ENCODE measurements around the gene MVB12A.

MVB12A gene

DNA sequence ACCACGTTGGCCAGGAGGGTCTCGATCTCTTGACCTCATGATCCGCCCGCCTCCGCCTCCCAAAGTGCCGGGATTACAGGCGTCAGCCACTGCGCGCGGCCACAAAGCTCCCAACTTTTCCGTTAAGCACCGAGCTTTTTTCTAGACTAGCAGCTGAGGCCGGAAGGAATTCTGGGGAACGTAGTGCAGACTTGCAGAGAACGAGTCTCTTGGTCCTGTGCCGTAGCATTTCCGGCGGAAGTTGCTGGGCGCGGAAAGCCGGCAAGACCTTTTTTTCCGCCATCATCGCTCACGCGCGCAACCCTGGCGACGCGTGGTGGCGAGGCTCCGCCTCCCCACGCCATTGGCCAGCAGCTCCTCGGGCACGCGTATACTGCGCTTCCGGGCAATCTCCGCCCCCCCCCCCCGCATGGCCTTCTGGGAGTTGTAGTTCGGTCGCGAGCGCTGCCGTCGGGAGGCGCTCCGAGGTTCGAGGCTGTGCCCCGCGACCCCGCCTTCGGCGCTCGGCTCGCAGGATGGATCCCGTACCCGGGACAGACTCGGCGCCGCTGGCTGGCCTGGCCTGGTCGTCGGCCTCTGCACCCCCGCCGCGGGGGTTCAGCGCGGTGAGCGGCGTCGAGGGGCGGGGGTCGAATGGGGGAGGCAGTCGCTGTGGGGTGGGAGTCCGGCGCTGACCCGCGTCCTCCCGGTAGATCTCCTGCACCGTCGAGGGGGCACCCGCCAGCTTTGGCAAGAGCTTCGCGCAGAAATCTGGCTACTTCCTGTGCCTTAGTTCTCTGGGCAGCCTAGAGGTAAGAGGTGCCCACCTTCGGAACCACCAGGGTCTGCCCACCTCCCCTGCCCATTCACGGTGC, at the start of gene MVB12A:
Gene MVB12A, plus strand, starts transcription at position 427 of the 854 bp plus-strand sequence. Its CDS starts 89 bp downstream, at position 516.
- DNase-seq (ENCODE audit: low spot score) = peak; percentile 99

DNA sequence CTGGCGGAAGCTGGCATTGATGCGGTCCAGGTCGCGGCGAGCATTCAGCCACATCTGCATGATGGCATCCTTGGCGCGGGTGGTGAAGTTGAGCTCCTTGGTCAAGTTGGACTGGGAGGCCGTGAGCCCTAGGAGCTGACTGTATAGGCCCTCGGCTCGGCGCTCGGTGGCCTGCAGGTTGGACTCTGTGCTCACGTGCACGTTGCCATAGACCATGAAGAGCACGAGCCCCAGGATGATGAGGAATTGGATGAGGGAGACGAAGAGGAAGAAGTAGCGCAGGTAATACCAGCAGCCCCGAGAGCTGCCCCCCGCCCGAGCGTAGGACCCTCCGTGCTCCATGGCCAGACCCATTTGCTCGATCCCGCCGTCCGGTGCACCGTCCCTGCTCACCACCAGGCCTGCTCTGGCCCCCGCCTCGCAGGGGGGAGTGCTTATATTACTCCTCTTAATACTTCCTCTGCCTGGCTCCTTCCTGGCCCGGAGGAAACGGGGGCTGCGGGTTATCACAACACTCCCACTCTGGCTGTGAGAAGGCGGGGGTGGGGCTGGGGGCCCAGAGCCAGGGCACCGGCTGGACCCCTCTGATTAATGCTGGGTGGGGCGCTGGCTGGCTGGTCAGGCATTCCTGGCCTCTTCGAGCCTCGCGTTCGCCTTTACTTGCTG, 42.8 kb upstream of the MVB12A start, which contains the start of gene PLVAP:
Gene PLVAP, minus strand, starts transcription at position 408 of the 666 bp plus-strand sequence. Its CDS starts 54 bp downstream, at position 354.
- no peak for DNase-seq (ENCODE audit: low spot score)

DNA sequence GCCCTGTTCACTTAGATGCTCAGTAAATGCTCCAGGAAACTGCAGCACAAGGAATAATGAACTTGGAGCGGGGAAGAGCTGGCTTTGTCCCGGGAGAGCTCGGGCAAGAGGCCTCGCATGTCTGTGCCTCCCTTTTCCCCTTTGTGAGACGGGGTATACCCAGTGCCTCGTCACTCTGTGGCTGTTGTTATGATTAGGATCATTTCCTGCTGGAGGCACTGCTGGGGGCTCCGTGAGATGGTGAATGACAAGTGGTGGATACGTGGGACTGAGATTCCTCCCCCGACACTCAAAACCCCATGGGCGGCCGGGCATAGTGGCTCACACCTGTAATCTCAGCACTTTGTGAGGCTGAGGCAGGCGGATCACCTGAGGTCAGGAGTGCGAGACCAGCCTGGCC, 41.6 kb upstream of the MVB12A start:
- no peak for DNase-seq (ENCODE audit: low spot score)

DNA sequence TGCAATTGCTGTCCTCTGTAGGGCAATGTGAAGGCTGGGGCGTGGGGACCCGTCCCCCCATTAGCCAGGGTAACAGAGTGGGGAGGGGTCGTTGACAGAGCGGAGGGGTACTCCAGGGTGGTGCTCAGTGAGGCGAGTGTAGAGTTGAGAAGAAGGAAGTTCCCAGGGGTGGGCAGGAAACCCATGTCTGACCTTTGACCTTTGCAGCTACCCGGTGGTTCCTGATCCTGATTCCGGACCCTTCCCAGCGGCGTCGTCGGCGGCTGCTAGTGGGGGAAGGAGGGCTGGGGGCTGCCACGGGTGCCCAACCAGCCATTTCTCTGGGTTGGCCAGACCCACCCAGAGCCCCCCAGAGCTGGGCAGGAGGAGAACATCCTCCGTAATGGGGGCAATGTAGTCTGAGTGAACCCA, 40.6 kb upstream of the MVB12A start:
- DNase-seq (ENCODE audit: low spot score) = peak; percentile 75

DNA sequence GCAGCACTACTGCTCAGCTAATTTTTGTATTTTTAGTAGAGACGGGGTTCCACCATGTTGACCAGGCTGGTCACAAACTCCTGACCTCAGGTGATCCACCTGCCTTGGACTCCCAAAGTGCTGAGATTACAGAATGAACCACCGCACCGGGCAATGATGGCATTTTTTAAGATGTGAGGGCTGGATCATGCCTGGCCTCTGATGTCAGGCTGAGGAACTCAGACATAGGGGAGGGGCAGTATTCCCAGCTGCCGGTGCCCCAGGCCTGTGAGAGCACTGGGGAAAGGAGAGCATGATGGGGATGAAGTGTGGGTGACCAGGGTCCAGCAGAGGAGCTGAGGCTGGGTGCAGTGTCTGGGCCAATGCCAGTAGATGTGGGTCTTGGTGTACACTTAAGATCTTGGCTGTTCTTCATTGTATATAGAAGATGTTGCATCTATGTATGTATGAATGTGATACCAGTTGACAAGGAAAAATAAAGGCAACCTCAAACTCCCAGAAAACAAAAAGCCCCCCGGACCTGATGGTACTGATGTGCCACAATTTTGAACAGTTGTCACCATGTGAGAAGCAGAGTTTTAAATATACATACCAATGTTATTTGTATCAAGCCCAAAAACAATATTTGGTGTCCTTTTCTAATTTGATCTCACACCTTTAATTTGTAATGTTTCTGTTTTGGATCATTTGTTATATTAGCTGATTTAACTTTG, 39.3 kb upstream of the MVB12A start:
- DNase-seq (ENCODE audit: low spot score) = no peak

DNA sequence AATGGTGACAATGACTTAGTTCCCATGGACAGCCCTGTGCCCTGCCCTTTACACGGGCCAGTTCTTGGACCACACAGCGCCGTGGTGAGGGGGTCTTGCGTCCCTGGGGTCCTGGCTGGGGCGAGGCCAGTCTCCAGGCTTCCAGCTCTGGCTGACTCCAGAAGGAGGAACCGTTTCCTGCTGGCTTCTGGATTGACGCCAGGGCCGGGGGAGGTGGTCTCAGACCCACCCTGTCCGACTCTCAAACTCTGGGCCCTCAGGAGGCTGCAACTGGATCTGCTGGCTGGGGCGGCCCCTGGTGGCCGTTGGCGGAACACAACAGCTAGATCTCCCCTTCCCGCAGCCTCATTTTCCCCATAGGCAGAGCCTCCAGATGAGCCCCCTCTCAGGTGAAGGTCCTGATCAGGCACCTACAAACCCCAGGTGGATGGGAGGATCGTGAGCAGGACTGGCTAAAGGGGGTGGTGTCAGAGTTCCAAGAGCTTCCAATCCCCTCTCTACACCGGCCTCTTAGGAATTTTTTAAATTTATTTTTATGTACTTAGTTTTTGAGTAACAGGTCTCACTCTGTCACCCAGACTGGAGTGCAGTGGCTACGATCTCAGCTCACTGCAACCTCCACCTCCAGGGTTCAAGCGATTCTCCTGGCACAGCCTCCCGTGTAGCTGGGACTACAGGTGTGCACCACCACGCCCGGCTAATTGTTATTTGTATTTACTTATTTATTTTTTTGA, 33.8 kb upstream of the MVB12A start:
- peak; percentile 83 for DNase-seq (ENCODE audit: low spot score)

DNA sequence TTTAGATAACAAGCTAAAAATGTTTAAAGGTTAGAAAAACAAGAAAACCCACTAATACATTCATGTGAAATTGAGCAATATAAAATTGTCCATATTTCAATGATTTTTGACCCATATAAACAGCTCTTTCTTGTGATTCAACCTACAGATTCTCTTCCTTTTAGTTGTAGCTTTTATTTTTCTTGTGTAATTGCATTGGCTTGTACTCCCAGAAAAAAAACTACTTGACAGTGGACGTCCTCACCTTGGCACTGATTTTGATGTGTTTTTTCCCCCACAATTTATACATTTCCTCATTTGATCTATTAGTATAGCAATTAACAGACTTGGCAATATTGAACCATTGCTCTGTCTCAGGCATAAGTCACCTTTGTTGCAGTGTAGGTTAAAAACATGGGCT, 30.6 kb upstream of the MVB12A start:
- DNase-seq (ENCODE audit: low spot score) = no peak

DNA sequence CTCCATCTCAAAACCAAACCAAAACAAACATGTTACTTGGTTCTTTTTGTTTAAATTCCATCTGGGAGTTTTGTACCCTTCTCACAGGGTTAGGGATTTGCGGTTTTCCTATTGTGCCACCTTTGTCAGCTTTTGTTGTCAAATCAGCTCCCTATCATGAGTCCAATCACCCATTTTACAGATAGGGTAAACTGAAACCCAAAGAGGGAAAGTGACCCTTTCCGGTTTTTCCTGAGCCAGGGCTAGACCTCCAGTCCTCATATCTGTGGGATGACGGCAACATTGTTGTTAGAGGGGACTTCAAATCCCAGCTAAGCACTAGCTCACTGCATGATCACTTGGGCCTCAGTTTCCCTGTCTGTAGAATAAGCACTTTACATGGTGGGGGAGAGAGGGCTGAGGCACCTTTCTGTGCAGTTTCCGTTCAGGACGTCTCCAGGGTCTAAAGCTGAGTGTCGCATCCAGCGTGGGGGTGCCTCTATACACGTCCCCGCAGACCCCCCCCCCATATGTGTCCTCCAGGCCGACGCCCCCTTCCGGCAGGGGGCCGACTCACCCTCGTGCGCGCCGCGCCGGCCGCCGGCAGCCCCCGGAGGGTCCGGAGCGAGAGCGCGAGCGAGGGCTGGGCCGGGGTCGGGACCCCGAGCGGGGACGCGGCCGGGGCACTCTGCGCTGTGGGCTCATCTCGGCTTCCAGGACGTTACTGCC, 29.7 kb upstream of the MVB12A start:
- DNase-seq (ENCODE audit: low spot score) = peak; percentile 70

DNA sequence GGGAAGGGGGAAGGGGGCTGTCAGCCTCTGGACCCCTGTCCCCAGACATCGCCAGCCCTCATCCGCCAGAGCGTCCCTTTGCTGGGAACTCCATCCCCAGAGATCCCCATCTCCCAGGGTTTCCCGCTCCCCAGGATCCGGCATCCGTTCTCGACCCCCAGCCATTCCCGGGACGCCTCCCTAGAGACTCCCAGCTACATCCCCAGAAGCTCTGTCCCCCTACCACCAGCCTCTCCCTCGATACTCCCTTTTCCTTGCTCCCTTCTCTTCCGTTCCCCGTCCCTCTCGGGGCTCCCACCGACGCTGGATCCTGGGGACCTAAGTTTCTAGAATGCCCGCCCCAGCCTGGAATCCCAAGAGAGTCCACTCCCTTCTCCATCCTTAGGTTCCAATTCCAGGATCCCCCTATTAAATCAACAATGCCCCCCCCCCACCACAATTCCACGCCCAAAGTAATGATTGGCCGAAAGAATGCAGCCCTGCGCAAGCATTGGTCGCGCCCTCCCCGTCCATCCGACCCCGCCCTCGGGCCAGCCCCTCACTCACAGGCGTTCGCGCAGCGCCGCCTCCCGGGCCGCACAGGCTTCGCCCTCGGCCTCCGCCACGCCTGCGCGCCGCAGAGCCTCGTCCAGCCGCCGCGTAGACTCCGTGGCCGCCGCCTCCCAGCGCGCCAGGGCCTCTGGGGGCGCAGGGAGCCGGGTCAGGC, 29.0 kb upstream of the MVB12A start:
- DNase-seq (ENCODE audit: low spot score) = peak; percentile 96

DNA sequence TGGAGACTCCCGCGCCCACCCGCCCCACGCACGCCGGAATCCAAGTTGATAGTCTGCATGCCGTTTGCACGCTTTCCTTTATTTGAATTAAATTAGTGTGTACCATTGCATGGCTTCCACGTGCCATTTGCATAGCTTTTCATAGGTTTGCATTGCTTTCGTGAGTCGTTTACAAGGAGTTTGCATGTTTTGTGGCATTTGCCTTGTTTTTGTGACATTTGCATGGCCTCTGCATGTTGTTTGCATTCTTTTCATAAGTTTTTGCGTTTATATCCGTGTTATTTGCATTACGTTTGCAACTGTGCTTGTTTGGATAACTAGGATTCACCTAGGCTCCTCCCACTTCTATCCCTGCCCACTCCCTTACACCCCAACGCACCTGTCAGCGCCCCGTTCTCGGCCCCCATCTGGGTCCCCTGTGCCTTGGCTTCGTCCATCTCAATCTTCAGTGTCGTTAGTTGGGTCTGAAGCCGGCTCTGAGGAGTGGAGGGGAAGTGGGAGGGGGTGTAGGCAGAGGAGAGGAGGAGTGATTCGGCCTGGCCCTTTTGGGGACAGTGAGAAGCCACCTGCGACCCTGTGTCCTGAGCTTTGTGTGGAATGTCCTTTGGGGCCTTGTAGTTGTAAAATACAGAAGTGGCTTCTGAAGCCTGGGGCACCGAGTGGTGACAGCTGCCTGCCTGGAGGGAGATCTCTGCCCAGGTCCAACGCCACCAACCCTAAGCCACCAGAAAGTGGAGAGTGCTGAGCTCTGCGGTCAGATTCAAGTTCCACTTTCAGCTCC, 28.3 kb upstream of the MVB12A start:
- no peak for DNase-seq (ENCODE audit: low spot score)

DNA sequence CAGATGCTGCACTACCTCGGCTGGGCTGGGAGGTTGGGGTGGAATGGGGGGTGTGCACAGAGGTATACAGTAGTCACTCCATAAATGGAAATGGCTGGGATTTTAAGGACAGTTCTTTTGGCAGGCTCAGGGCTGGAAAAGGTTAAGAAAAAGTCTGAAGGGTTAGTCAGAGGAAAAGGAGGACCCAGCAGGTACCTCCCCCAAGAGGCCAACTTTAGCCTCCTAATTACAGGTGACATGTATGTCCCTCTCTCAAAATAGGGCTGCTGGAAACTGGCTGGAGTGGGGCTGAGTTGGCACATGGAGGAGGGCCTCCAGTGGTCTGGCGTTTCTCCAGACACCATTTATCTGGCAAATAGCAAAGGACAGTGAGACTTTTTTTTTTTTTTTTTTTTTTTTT, 26.8 kb upstream of the MVB12A start:
- no peak for DNase-seq (ENCODE audit: low spot score)

DNA sequence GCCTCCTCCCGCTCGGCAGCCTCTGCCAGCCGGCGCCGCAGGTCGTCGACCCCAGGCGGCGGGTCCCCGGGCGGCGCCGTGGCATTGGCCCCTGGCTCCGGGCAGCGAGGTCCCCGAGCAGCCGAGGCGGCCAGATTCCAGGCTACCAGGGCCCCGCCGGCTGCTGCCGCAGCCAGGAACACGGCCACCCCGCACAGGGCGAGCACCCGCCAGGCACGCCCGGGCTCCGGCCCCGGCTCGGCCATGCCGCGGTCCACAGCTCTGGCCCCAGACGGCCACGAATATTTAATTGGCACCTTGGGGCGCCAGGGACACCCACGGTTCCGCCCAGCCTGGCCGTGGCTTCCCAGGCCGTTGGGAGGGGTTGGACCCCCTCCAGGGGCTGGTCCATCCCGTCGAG, 25.9 kb upstream of the MVB12A start, which contains the start of gene CCDC194:
Gene CCDC194, minus strand, starts transcription at position 283 of the 400 bp plus-strand sequence. Its CDS starts 38 bp downstream, at position 245.
- DNase-seq (ENCODE audit: low spot score) = no peak

DNA sequence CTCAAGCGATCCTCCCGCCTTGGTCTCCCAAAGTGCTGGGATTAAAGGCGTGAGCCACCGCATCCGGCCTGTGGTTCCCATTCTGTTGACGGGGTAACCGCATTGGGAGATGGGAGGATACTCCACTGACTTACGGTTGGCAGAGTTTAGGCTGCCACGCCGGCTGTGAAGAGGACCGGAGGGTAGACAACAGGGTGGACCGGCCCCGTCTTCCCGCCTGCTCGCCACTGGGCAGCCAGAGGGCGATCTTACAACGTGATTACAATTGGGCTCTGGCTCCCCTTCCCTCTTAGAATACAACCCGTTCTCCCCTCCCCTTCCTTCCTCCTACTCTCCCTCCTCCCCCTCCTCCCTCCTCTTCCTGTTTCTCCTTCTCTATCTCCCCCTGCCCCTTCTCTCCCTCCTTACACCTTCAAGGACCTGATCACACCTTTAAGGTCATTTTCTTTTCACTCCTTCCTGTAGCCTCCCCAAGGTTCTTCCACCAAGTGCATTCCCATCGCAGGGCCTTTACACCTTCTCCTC, 24.9 kb upstream of the MVB12A start:
- peak; percentile 72 for DNase-seq (ENCODE audit: low spot score)

DNA sequence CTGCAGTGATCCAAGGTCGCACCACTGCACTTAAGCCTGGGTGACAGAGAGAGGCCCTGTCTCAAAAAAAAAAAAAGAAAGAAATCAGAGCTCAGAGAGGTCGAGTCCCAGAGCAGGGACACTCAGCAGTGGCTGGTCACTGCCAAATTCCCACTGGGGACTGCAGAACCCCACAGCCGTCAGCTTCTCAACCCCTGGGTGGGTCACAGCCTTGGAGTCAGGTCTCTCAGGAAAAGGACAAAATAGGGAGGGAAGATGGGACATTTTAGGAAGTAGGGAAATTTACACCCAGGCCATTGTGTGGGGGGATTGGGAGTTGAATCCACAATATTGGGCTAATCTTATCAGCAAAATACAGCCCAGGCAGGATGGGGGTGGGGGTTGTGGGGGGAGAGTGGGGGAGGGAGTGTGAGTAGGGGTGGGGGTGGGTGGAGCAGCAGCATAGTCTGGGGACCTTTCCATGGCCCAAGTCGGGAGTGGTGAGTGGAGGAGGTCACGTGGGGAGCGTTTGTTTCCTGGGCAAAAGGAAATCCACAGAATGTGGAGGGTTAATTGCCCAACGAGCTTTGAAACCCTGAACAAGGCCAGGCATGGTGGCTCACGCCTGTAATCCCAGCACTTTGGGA, 20.8 kb upstream of the MVB12A start:
- DNase-seq (ENCODE audit: low spot score) = no peak

DNA sequence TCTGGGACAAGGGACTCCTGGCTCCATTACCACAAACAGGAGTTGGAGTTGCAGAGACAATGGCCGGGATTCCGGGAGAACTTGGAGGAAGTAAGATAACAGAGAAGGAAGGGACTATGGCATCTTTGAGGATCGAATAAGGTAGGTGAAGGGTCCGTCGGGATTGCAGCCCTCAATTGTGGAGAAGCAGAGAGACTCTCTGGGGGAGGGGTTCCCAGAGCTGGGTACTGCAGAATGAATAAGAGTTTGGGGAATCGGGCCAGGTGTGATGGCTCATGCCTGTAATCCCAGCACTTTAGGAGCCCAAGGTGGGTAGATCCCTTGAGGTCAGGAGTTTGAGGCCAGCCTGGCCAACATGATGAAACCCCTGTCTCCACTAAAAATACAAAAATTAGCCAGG, 18.2 kb upstream of the MVB12A start:
- DNase-seq (ENCODE audit: low spot score) = no peak

DNA sequence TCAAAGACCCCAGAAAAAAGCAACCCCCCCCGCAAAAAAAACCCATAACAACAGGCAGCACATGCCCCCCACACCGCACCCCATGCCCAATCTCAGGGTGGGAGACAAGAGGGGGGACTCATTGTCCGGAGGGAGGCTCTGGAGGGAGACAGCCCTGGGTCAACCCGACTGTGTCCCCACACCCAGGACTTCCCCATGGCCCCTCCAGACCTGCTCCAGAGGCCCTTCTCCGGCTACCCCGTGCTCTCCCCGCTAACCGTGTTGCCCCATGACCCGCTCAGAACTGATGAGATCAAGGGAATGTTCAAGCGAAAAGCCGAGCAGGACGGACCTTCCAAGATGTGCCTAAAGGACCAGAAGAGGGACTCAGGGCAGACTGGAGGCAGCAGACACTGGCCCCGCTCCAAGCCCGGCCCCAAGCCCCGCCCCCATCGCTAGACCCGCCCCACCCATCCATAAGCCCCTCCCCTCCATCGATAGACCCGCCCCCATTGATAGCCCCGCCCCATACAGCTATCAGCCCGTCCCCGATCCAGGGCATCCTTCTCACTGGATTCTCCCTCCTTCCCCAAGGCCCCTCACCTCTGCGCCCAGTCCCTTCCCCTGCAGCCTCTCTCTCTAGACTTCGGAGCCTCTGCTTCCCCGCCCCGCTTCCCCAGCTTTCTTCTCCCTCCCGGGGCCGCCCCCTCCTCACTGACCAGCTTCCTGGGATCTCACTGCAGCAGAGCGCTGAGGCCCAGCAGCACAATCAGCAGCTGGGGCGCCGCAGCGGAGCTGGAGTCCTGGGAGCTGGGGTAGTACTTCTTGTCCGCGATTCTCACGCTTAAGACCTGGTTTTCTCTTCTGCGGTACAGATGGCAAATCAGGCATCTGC, 16.6 kb upstream of the MVB12A start:
- DNase-seq (ENCODE audit: low spot score) = peak; percentile 90

DNA sequence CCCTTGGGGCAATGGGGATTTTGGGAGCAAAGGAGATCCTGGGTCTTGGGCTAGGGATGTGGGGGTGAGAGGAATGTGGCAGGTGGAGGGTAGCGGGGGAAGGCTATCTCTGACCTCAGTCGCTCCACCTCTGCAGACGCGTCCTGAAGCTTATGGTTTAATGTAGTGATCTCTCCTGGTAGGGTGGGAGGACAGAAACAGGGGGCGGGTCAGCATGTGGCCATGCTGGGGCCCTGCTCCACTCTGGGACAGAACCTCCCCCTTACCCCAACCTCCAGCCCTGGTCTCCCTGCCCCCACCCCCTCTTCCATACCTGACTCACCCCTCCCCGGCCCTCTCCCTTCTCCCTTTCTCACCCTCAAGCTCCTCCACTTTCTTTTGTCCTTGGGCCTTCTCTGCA, 15.8 kb upstream of the MVB12A start:
- no peak for DNase-seq (ENCODE audit: low spot score)

Measured in ecto neural progenitor cell (in vitro differentiated cells).